B cell (primary cell): ENCODE data around the gene LCE1D. TPM values are rescaled to one million over a fixed set of nuclear protein-coding genes. Genes with fewer than 3 reads are reported as not detected.

ENCODE experiments used
- ATAC-seq: fragments of 200-7000 bp; cut with Tn5 transposase; one replicate; pipeline ENCODE4 v1.10.0; 2021; ENCODE audit warnings: low read depth, mild to moderate bottlenecking, moderate number of reproducible peaks, moderate library complexity
- CTCF ChIA-PET: fragments of 350-600 bp; sonication (Branson Sonifier 250); formaldehyde crosslinking; loops from one replicate; lab custom pipeline; 2021; ENCODE audit warnings: antibody characterized with exemption, inconsistent platforms; lab: Charles Lee
- POLR2A ChIA-PET: fragments of 350-600 bp; sonication (Branson Sonifier 250); formaldehyde crosslinking; loops from one replicate; lab custom pipeline; 2021; ENCODE audit warnings: antibody characterized with exemption; lab: Charles Lee
- DNase-seq: peaks from one replicate; pipeline ENCODE4 v3.0.0; 2013
- H2AFZ ChIP-seq: 2 replicates; pipeline ENCODE4 v1.6.1; 2012; ENCODE audit warnings: mild to moderate bottlenecking, low read depth, low read length; ENCODE audit not compliant: insufficient read depth, poor library complexity, severe bottlenecking
- H3K27ac ChIP-seq, 2 donors: 1 replicate in 1 of 2; 2 replicates in 1 of 2; pipeline ENCODE4 v1.5.1; 2012 to 2013; ENCODE audit warnings: low read length in 2 of 2, mild to moderate bottlenecking in 2 of 2, moderate library complexity in 1 of 2
- H3K27me3 ChIP-seq, 4 experiments: fragments of 200-600 bp in 1 of 4; sonication (generic) in 1 of 4; replicated peaks in 1 of 4; 1 replicate in 2 of 4; 2 replicates in 2 of 4; pipeline versions ENCODE4 v1.6.1 to v1.7.0; 2013 to 2016; ENCODE audit warnings: low read length in 3 of 4, mild to moderate bottlenecking in 2 of 4, mixed read lengths in 1 of 4, moderate library complexity in 1 of 4; ENCODE audit not compliant: insufficient read depth in 4 of 4, control insufficient read depth in 3 of 4; ENCODE audit errors: control extremely low read depth in 1 of 4
- H3K36me3 ChIP-seq, 2 experiments: replicated peaks in 1 of 2; 1 replicate in 1 of 2; 2 replicates in 1 of 2; pipeline versions ENCODE4 v1.6.1 to v1.7.1; 2013; ENCODE audit warnings: low read length in 1 of 2; ENCODE audit not compliant: insufficient read depth in 2 of 2, control insufficient read depth in 1 of 2; ENCODE audit errors: control extremely low read depth in 1 of 2, extremely low read depth in 1 of 2
- H3K4me1 ChIP-seq, 2 donors: fragments of 200-600 bp in 1 of 2; sonication (generic) in 1 of 2; 1 replicate in 1 of 2; 2 replicates in 1 of 2; pipeline versions ENCODE4 v1.5.1 to v1.6.1; 2013 to 2017; ENCODE audit warnings: low read length in 2 of 2; ENCODE audit not compliant: control insufficient read depth in 2 of 2, insufficient read depth in 2 of 2
- H3K4me2 ChIP-seq: replicated peaks from 2 replicates; pipeline ENCODE3; 2012; ENCODE audit warnings: mild to moderate bottlenecking, low read depth, low read length; ENCODE audit not compliant: poor library complexity, severe bottlenecking
- H3K4me3 ChIP-seq, 5 experiments: fragments of 200-600 bp in 1 of 5; sonication (generic) in 1 of 5; 1 replicate in 3 of 5; 2 replicates in 2 of 5; pipeline versions ENCODE4 v1.5.1 to v1.7.0; 2011 to 2016; ENCODE audit warnings: low read length in 4 of 5, mild to moderate bottlenecking in 4 of 5, low read depth in 2 of 5, control low read depth in 1 of 5, moderate library complexity in 1 of 5; ENCODE audit not compliant: insufficient read depth in 1 of 5; ENCODE audit errors: control extremely low read depth in 1 of 5, extremely low read depth in 1 of 5
- H3K79me2 ChIP-seq: fragments of 200-600 bp; sonication (generic); one replicate; pipeline ENCODE4 v1.6.0; 2016; ENCODE audit warnings: low read length; ENCODE audit not compliant: control insufficient read depth, insufficient read depth
- H3K9ac ChIP-seq: fragments of 200-600 bp; sonication (generic); 2 replicates; pipeline ENCODE4 v1.6.1; 2017; ENCODE audit warnings: mild to moderate bottlenecking, low read length, moderate library complexity
- H3K9me3 ChIP-seq, 3 donors: one replicate each; pipeline versions ENCODE4 v1.6.1 to v1.7.1; 2013; ENCODE audit warnings: low read length in 2 of 3; ENCODE audit not compliant: control insufficient read depth in 2 of 3, insufficient read depth in 1 of 3; ENCODE audit errors: control extremely low read depth in 1 of 3
- H4K20me1 ChIP-seq: 2 replicates; pipeline ENCODE4 v1.6.0; 2012; ENCODE audit warnings: mild to moderate bottlenecking, low read length; ENCODE audit not compliant: insufficient read depth, control insufficient read depth, poor library complexity, severe bottlenecking
- H3K27ac Mint-ChIP-seq: one replicate; pipeline ENCODE4 v1.8.0; 2021; ENCODE audit warnings: mixed read lengths
- H3K27me3 Mint-ChIP-seq: one replicate; pipeline ENCODE4 v1.8.0; 2021; ENCODE audit warnings: mixed read lengths
- H3K4me1 Mint-ChIP-seq: one replicate; pipeline ENCODE4 v1.8.0; 2021; ENCODE audit warnings: mixed read lengths
- H3K4me3 Mint-ChIP-seq: one replicate; pipeline ENCODE4 v1.8.0; 2021; ENCODE audit warnings: mixed read lengths
- H3K9me3 Mint-ChIP-seq: one replicate; pipeline ENCODE4 v1.8.0; 2022; ENCODE audit warnings: mixed read lengths; ENCODE audit not compliant: insufficient read depth
- EZH2 ChIP-seq: IDR thresholded peaks from 2 replicates; pipeline ENCODE4 v1.6.1; 2012; ENCODE audit warnings: borderline replicate concordance, low read depth, mild to moderate bottlenecking, moderate library complexity, low read length; ENCODE audit not compliant: insufficient read depth, poor library complexity, severe bottlenecking
- WGBS: methylation state at CpG from one replicate; pipeline ENCODE4 v1.1.5; 2013; ENCODE audit warnings: missing lambda C conversion rate; ENCODE audit not compliant: insufficient coverage; 5-methylcytosine and 5-hydroxymethylcytosine counted together
- intact Hi-C: fragments of 100-400 bp; cut with micrococcal nuclease; formaldehyde crosslinking; loops from one replicate; pipeline ENCODE4 v1.10.0; 2022
- polyA plus RNA-seq: library from polyadenylated mRNA; depleted of rRNA; stranded (reverse); fragments of >200 nt; gene quantifications from 2 replicates; pipeline ENCODE4 v1.2.3, GENCODE V29; 2012
- total RNA-seq, 2 donors: library from RNA; stranded (reverse); fragments of 120-200 nt in 1 of 2; gene quantifications; 1 replicate in 1 of 2; 2 replicates in 1 of 2; pipeline versions ENCODE4 v1.2.3 to v1.2.4, GENCODE V29; 2013 to 2022
- TF ChIP-seq, protein P1 (sequence below): fragments of 200-600 bp; IDR thresholded peaks from one replicate; pipeline ENCODE4 v1.8.0; 2022; ENCODE audit warnings: antibody characterized with exemption, mild to moderate bottlenecking

LCE1D gene
- total and polyA plus RNA-seq, 2 donors (not counting 1 experiment from before 2014, with no cell fraction given) = not detected

- Mint-ChIP-seq H3K27me3 (peaks cover 17% of the 10 kb centered on the region), H3K9me3 (no peaks in the 10 kb centered on the region), H3K4me1 (no peaks in the 10 kb centered on the region), H3K27ac (no peak overlapping the region), H3K4me3 (no peak overlapping the region)
- Histone ChIP-seq H3K27ac (no peak overlapping the region), H3K4me2 (no peak overlapping the region), H3K79me2 (no peaks in the 10 kb centered on the region), H3K27me3 (peaks cover 0 to 8% (median 2%) of the 10 kb centered on the region in 4 experiments), H3K4me3 (no peak overlapping the region), H3K9ac (no peak overlapping the region), H2AFZ (no peak overlapping the region), H3K9me3 (no peaks in the 10 kb centered on the region), H4K20me1 (no peaks in the 10 kb centered on the region), H3K4me1 (no peaks in the 10 kb centered on the region), H3K36me3 (no peaks in the 10 kb centered on the region)
- POLR2A ChIA-PET = no interaction called here
- WGBS = 62% methylated on average over 5 of the region's 8 CpGs
- ATAC-seq (no peak), DNase-seq (no peak)
- intact Hi-C loops = no loop called here
- CTCF ChIA-PET = no interaction called here
- TF ChIP-seq EZH2 = no peak
- TF ChIP-seq, protein P1, sequence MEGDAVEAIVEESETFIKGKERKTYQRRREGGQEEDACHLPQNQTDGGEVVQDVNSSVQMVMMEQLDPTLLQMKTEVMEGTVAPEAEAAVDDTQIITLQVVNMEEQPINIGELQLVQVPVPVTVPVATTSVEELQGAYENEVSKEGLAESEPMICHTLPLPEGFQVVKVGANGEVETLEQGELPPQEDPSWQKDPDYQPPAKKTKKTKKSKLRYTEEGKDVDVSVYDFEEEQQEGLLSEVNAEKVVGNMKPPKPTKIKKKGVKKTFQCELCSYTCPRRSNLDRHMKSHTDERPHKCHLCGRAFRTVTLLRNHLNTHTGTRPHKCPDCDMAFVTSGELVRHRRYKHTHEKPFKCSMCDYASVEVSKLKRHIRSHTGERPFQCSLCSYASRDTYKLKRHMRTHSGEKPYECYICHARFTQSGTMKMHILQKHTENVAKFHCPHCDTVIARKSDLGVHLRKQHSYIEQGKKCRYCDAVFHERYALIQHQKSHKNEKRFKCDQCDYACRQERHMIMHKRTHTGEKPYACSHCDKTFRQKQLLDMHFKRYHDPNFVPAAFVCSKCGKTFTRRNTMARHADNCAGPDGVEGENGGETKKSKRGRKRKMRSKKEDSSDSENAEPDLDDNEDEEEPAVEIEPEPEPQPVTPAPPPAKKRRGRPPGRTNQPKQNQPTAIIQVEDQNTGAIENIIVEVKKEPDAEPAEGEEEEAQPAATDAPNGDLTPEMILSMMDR = no peak
Observed at GRCh38 chr1:152768847-152769533, 27.5 kb upstream of the LCE1D start.

DNA sequence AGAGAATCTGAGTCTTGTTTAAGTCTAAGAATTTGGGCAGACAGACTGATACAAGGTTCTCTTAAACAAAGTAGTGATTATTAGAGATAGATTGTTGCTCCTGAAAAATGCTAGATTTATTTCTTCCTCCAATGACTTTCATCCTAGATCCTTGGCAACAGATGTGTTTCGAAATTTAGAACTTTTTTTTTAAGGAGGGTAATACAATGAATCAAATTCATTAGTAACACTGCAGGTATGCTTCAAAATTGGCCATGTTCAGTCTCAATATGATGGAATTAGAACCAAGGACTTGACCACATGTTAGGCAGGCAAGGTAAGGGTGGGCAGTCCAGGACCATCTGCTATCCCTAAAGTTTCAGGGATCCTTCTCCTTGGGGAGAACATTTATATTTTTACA, 26.1 kb upstream of the LCE1D start:
- Mint-ChIP-seq H3K4me1 (no peaks in the 10 kb centered on the region), H3K27me3 (peaks cover 22% of the 10 kb centered on the region), H3K9me3 (no peaks in the 10 kb centered on the region), H3K4me3 (no peak overlapping the region), H3K27ac (no peak overlapping the region)
- Histone ChIP-seq H3K79me2 (no peaks in the 10 kb centered on the region), H3K27ac (no peak overlapping the region), H4K20me1 (no peaks in the 10 kb centered on the region), H3K27me3 (peaks cover 0 to 8% (median 3%) of the 10 kb centered on the region in 4 experiments), H3K9ac (no peak overlapping the region), H3K4me2 (no peak overlapping the region), H3K9me3 (no peaks in the 10 kb centered on the region), H3K4me1 (no peaks in the 10 kb centered on the region), H2AFZ (no peak overlapping the region), H3K4me3 (no peak overlapping the region), H3K36me3 (no peaks in the 10 kb centered on the region)
- DNase-seq = no peak
- CTCF ChIA-PET = no interaction called here
- POLR2A ChIA-PET = no interaction called here
- intact Hi-C loops = no loop called here
- no peak for ATAC-seq
- TF ChIP-seq, protein P1 = no peak
- TF ChIP-seq EZH2 = no peak
- no CpG with 5 or more reads among the region's 1 CpG for WGBS
